GM12873 (cell line): Measurements from ENCODE around the gene TECPR2.

Experiments used
- CTCF ChIP-seq: IDR thresholded peaks from 2 replicates; pipeline ENCODE4 v1.5.1; 2012; ENCODE audit warnings: low read depth, mild to moderate bottlenecking, moderate library complexity, low read length, control low read depth; ENCODE audit not compliant: insufficient read depth; ENCODE audit errors: missing control alignments

Gene TECPR2

GRCh38 chr14:102363182-102363943, 622 bp downstream of the TECPR2 start:
- TF ChIP-seq CTCF = no peak

- TF ChIP-seq CTCF = no peak
Measured at GRCh38 chr14:102370305-102370809, 7.6 kb downstream of the TECPR2 start.

GRCh38 chr14:102371361-102371760, 8.6 kb downstream of the TECPR2 start:
- TF ChIP-seq CTCF = no peak

- TF ChIP-seq CTCF = no peak
Measured at GRCh38 chr14:102373110-102373509, 10.4 kb downstream of the TECPR2 start.

- TF ChIP-seq CTCF = no peak
Measured at GRCh38 chr14:102374264-102374663, 11.5 kb downstream of the TECPR2 start.

GRCh38 chr14:102375119-102375518, 12.4 kb downstream of the TECPR2 start:
- TF ChIP-seq CTCF = no peak

GRCh38 chr14:102377696-102378095, 15.0 kb downstream of the TECPR2 start:
- TF ChIP-seq CTCF = no peak
